HEK293 (cell line): ENCODE data around the gene LRRC23.

Experiments used
- CTCF ChIA-PET: fragments of 350-600 bp; formaldehyde crosslinking; extraction: SDS; loops from one replicate; lab custom pipeline; 2021; ENCODE audit warnings: antibody characterized with exemption; lab: Yijun Ruan, JAX
- POLR2A ChIA-PET: fragments of 300-600 bp; formaldehyde crosslinking; extraction: SDS; loops from one replicate; lab custom pipeline; 2020; ENCODE audit warnings: antibody characterized with exemption, inconsistent platforms; lab: Yijun Ruan, JAX
- H3K27ac ChIP-seq: fragments of 200-500 bp; sonication (Bioruptor generic); 2 replicates; pipeline ENCODE4 v1.5.1; 2014; ENCODE audit warnings: low read depth, low read length, control low read depth, inconsistent platforms; ENCODE audit errors: extremely low read depth
- H3K36me3 ChIP-seq, 2 experiments: fragments of 200-500 bp in 1 of 2; sonication (Bioruptor generic) in 1 of 2; 1 replicate in 1 of 2; 2 replicates in 1 of 2; pipeline ENCODE4 v1.5.1; 2014 to 2017; ENCODE audit warnings: inconsistent platforms in 2 of 2, low read length in 2 of 2; ENCODE audit not compliant: control insufficient read depth in 2 of 2, insufficient read depth in 1 of 2
- H3K4me1 ChIP-seq: fragments of 200-500 bp; sonication (Bioruptor generic); 2 replicates; pipeline ENCODE4 v1.5.1; 2014; ENCODE audit warnings: mild to moderate bottlenecking, low read length, inconsistent platforms; ENCODE audit not compliant: control insufficient read depth, insufficient read depth
- H3K4me3 ChIP-seq: 2 replicates; pipeline ENCODE4 v1.5.1; 2011; ENCODE audit warnings: low read depth, mild to moderate bottlenecking, control low read depth, low read length, moderate library complexity
- H3K9me3 ChIP-seq: fragments of 200-500 bp; sonication (Bioruptor generic); 2 replicates; pipeline ENCODE4 v1.5.1; 2014; ENCODE audit warnings: low read depth, low read length, inconsistent platforms; ENCODE audit not compliant: control insufficient read depth, insufficient read depth
- KLF1 ChIP-seq: fragments of 450-650 bp; formaldehyde crosslinking; IDR thresholded peaks from 2 replicates; pipeline ENCODE4 v1.5.1; 2016; ENCODE audit warnings: missing biosample characterization, missing genetic modification characterization
- KLF7 ChIP-seq: fragments of 450-650 bp; formaldehyde crosslinking; IDR thresholded peaks from 2 replicates; pipeline ENCODE4 v1.5.1; 2016; ENCODE audit warnings: missing biosample characterization, missing genetic modification characterization, borderline replicate concordance
- SCRT1 ChIP-seq: fragments of 450-650 bp; formaldehyde crosslinking; IDR thresholded peaks from 2 replicates; pipeline ENCODE4 v1.5.1; 2016; ENCODE audit warnings: missing biosample characterization, missing genetic modification characterization, borderline replicate concordance
- SCRT2 ChIP-seq: fragments of 450-650 bp; formaldehyde crosslinking; IDR thresholded peaks from 2 replicates; pipeline ENCODE4 v1.5.1; 2016; ENCODE audit warnings: missing biosample characterization, missing genetic modification characterization
- SP2 ChIP-seq: fragments of 450-650 bp; formaldehyde crosslinking; IDR thresholded peaks from 2 replicates; pipeline ENCODE4 v1.5.1; 2016; ENCODE audit warnings: missing biosample characterization, missing genetic modification characterization
- SP3 ChIP-seq: fragments of 450-650 bp; formaldehyde crosslinking; IDR thresholded peaks from 2 replicates; pipeline ENCODE4 v1.5.1; 2016; ENCODE audit warnings: missing biosample characterization, missing genetic modification characterization
- YY1 ChIP-seq: fragments of 450-650 bp; formaldehyde crosslinking; IDR thresholded peaks from 2 replicates; pipeline ENCODE4 v1.5.1; 2018; ENCODE audit warnings: missing biosample characterization, missing genetic modification characterization
- ZNF132 ChIP-seq: fragments of 450-650 bp; formaldehyde crosslinking; IDR thresholded peaks from 2 replicates; pipeline ENCODE4 v1.5.1; 2017; ENCODE audit warnings: missing biosample characterization, missing genetic modification characterization, borderline replicate concordance
- ZNF133 ChIP-seq: fragments of 450-650 bp; formaldehyde crosslinking; IDR thresholded peaks from 2 replicates; pipeline ENCODE4 v1.5.1; 2016; ENCODE audit warnings: missing biosample characterization, missing genetic modification characterization
- ZNF169 ChIP-seq: fragments of 450-650 bp; formaldehyde crosslinking; IDR thresholded peaks from 2 replicates; pipeline ENCODE4 v1.5.1; 2016; ENCODE audit warnings: missing biosample characterization, missing genetic modification characterization
- ZNF19 ChIP-seq: fragments of 450-650 bp; formaldehyde crosslinking; IDR thresholded peaks from 2 replicates; pipeline ENCODE4; 2016; ENCODE audit warnings: missing biosample characterization, missing genetic modification characterization, low read depth
- ZNF350 ChIP-seq: fragments of 450-650 bp; formaldehyde crosslinking; IDR thresholded peaks from 2 replicates; pipeline ENCODE4 v1.5.0; 2017; ENCODE audit warnings: missing biosample characterization, mild to moderate bottlenecking, missing genetic modification characterization
- ZNF426 ChIP-seq: fragments of 450-650 bp; formaldehyde crosslinking; IDR thresholded peaks from 2 replicates; pipeline ENCODE4 v1.5.1; 2017; ENCODE audit warnings: missing biosample characterization, missing genetic modification characterization, mild to moderate bottlenecking, inconsistent platforms, moderate library complexity
- ZNF48 ChIP-seq: fragments of 450-650 bp; formaldehyde crosslinking; IDR thresholded peaks from 2 replicates; pipeline ENCODE4 v1.5.1; 2016; ENCODE audit warnings: missing biosample characterization, missing genetic modification characterization
- ZNF521 ChIP-seq: fragments of 450-650 bp; formaldehyde crosslinking; IDR thresholded peaks from 2 replicates; pipeline ENCODE4 v1.5.1; 2017; ENCODE audit warnings: missing biosample characterization, mild to moderate bottlenecking, missing genetic modification characterization
- ZNF530 ChIP-seq: fragments of 450-650 bp; formaldehyde crosslinking; IDR thresholded peaks from 2 replicates; pipeline ENCODE4 v1.5.1; 2016; ENCODE audit warnings: low read depth, missing biosample characterization, missing genetic modification characterization
- ZNF561 ChIP-seq: fragments of 450-650 bp; IDR thresholded peaks from 2 replicates; pipeline ENCODE4 v1.5.1; 2018; ENCODE audit warnings: missing biosample characterization, missing genetic modification characterization, borderline replicate concordance
- ZNF585B ChIP-seq: fragments of 450-650 bp; formaldehyde crosslinking; IDR thresholded peaks from 2 replicates; pipeline ENCODE4 v1.5.1; 2016; ENCODE audit warnings: missing biosample characterization, missing genetic modification characterization
- ZNF624 ChIP-seq: fragments of 450-650 bp; formaldehyde crosslinking; IDR thresholded peaks from 2 replicates; pipeline ENCODE4 v1.5.1; 2017; ENCODE audit warnings: missing biosample characterization, missing genetic modification characterization
- ZNF670 ChIP-seq: fragments of 450-650 bp; formaldehyde crosslinking; IDR thresholded peaks from 2 replicates; pipeline ENCODE4 v1.5.1; 2016; ENCODE audit warnings: missing biosample characterization, missing genetic modification characterization, low read depth
- TF ChIP-seq, protein P1 (sequence below): fragments of 450-650 bp; formaldehyde crosslinking; IDR thresholded peaks from 2 replicates; pipeline ENCODE4 v1.5.1; 2016; ENCODE audit warnings: missing biosample characterization, missing genetic modification characterization, borderline replicate concordance
- TF ChIP-seq, protein P2 (sequence below): fragments of 450-650 bp; formaldehyde crosslinking; IDR thresholded peaks from 2 replicates; pipeline ENCODE4 v1.5.1; 2016; ENCODE audit warnings: missing biosample characterization, missing genetic modification characterization
- TF ChIP-seq, protein P3 (sequence below): fragments of 450-650 bp; IDR thresholded peaks from 2 replicates; pipeline ENCODE4 v1.5.1; 2018; ENCODE audit warnings: missing biosample characterization, mild to moderate bottlenecking, missing genetic modification characterization
- TF ChIP-seq, protein P4 (sequence below): fragments of 450-650 bp; formaldehyde crosslinking; IDR thresholded peaks from 2 replicates; pipeline ENCODE4 v1.5.1; 2016; ENCODE audit warnings: missing biosample characterization, missing genetic modification characterization

LRRC23 gene

DNA sequence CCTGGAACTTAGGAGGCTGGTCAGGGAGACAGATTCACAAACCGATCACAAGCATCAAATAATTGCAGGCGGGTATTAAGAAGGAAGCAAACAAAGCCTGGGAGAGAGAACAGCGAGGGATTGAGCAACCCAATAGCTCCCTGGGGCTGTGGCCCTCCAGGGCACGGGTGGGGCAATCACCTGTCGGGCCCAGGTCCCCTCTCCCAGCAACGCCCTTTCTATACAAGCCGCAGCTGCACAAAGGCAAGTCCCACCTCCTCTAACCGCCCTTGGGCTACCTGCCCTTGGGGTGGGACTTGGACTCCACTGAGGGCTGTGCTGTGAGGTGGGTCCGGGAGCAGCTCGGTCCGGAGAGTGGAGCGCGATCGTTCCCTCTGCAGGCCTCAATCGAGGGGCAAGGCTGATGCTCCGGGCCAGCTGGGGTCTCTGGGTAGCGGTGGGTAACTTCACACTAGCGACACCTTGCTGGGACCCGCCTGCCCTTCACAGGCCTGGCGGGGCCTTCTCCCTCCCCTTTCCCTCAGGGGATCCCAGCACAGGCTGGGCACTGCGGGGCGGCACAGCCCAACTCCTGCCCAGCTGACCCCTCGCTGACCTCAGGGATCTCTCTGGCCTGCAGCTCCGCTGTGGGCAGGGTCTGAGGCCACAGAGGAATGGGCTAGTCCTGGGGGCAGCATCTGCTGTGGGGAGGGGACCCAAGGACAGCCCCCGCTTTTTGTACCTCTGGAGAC lies 57.8 kb downstream of the LRRC23 start:
- CTCF ChIA-PET: interaction anchor here (0.5 to 7.7 kb wide), 15 partner anchors 10 to 191 kb away, joined by 3 to 138 read pairs (median 4); partner anchors contain the start of genes C12orf57, C1RL, PTPN6 and RNU7-1
- Histone ChIP-seq H3K27ac (peak overlapping the region; percentile 45; the same call in 1 of the 2 replicates), H3K9me3 (no peaks in the 10 kb centered on the region), H3K4me1 (peaks cover 2% of the 10 kb centered on the region; the same call in 1 of the 2 replicates), H3K4me3 (no peak overlapping the region), H3K36me3 (peaks cover 8 to 36% of the 10 kb centered on the region in 2 experiments)
- POLR2A ChIA-PET: interaction anchor here (1.0 to 3.2 kb wide), 3 partner anchors 17 to 196 kb away, joined by 3 to 22 read pairs (median 6); partner anchors contain the start of gene PTMS
- TF ChIP-seq ZNF133 (no peak), ZNF521 (tag by site-specific recombination) (no peak), KLF7 (tag by site-specific recombination) (no peak; the same call in 1 of the 2 replicates), ZNF48 (tag by site-specific recombination) (no peak), ZNF132 (no peak), YY1 (no peak), ZNF585B (no peak), KLF1 (tag by site-specific recombination) (peak; percentile 87), ZNF670 (tag by site-specific recombination) (no peak), SP2 (tag by site-specific recombination) (peak; percentile 21; the same call in 1 of the 2 replicates), SP3 (tag by site-specific recombination) (no peak), ZNF426 (tag by site-specific recombination) (no peak), ZNF561 (tag by site-specific recombination) (no peak), ZNF19 (tag by site-specific recombination) (no peak), SCRT1 (tag by site-specific recombination) (no peak; the same call in 1 of the 2 replicates), ZNF624 (tag by site-specific recombination) (no peak), SCRT2 (peak; percentile 73), ZNF350 (tag by site-specific recombination) (no peak), ZNF169 (tag by site-specific recombination) (no peak), ZNF530 (no peak)
- TF ChIP-seq, protein P1, sequence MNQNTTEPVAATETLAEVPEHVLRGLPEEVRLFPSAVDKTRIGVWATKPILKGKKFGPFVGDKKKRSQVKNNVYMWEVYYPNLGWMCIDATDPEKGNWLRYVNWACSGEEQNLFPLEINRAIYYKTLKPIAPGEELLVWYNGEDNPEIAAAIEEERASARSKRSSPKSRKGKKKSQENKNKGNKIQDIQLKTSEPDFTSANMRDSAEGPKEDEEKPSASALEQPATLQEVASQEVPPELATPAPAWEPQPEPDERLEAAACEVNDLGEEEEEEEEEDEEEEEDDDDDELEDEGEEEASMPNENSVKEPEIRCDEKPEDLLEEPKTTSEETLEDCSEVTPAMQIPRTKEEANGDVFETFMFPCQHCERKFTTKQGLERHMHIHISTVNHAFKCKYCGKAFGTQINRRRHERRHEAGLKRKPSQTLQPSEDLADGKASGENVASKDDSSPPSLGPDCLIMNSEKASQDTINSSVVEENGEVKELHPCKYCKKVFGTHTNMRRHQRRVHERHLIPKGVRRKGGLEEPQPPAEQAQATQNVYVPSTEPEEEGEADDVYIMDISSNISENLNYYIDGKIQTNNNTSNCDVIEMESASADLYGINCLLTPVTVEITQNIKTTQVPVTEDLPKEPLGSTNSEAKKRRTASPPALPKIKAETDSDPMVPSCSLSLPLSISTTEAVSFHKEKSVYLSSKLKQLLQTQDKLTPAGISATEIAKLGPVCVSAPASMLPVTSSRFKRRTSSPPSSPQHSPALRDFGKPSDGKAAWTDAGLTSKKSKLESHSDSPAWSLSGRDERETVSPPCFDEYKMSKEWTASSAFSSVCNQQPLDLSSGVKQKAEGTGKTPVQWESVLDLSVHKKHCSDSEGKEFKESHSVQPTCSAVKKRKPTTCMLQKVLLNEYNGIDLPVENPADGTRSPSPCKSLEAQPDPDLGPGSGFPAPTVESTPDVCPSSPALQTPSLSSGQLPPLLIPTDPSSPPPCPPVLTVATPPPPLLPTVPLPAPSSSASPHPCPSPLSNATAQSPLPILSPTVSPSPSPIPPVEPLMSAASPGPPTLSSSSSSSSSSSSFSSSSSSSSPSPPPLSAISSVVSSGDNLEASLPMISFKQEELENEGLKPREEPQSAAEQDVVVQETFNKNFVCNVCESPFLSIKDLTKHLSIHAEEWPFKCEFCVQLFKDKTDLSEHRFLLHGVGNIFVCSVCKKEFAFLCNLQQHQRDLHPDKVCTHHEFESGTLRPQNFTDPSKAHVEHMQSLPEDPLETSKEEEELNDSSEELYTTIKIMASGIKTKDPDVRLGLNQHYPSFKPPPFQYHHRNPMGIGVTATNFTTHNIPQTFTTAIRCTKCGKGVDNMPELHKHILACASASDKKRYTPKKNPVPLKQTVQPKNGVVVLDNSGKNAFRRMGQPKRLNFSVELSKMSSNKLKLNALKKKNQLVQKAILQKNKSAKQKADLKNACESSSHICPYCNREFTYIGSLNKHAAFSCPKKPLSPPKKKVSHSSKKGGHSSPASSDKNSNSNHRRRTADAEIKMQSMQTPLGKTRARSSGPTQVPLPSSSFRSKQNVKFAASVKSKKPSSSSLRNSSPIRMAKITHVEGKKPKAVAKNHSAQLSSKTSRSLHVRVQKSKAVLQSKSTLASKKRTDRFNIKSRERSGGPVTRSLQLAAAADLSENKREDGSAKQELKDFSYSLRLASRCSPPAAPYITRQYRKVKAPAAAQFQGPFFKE (tag by site-specific recombination): no peak
- TF ChIP-seq, protein P2, sequence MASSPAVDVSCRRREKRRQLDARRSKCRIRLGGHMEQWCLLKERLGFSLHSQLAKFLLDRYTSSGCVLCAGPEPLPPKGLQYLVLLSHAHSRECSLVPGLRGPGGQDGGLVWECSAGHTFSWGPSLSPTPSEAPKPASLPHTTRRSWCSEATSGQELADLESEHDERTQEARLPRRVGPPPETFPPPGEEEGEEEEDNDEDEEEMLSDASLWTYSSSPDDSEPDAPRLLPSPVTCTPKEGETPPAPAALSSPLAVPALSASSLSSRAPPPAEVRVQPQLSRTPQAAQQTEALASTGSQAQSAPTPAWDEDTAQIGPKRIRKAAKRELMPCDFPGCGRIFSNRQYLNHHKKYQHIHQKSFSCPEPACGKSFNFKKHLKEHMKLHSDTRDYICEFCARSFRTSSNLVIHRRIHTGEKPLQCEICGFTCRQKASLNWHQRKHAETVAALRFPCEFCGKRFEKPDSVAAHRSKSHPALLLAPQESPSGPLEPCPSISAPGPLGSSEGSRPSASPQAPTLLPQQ (tag by site-specific recombination): peak; percentile 12; the same call in 1 of the 2 replicates
- TF ChIP-seq, protein P3, sequence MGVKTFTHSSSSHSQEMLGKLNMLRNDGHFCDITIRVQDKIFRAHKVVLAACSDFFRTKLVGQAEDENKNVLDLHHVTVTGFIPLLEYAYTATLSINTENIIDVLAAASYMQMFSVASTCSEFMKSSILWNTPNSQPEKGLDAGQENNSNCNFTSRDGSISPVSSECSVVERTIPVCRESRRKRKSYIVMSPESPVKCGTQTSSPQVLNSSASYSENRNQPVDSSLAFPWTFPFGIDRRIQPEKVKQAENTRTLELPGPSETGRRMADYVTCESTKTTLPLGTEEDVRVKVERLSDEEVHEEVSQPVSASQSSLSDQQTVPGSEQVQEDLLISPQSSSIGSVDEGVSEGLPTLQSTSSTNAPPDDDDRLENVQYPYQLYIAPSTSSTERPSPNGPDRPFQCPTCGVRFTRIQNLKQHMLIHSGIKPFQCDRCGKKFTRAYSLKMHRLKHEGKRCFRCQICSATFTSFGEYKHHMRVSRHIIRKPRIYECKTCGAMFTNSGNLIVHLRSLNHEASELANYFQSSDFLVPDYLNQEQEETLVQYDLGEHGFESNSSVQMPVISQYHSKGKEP: no peak
- TF ChIP-seq, protein P4, sequence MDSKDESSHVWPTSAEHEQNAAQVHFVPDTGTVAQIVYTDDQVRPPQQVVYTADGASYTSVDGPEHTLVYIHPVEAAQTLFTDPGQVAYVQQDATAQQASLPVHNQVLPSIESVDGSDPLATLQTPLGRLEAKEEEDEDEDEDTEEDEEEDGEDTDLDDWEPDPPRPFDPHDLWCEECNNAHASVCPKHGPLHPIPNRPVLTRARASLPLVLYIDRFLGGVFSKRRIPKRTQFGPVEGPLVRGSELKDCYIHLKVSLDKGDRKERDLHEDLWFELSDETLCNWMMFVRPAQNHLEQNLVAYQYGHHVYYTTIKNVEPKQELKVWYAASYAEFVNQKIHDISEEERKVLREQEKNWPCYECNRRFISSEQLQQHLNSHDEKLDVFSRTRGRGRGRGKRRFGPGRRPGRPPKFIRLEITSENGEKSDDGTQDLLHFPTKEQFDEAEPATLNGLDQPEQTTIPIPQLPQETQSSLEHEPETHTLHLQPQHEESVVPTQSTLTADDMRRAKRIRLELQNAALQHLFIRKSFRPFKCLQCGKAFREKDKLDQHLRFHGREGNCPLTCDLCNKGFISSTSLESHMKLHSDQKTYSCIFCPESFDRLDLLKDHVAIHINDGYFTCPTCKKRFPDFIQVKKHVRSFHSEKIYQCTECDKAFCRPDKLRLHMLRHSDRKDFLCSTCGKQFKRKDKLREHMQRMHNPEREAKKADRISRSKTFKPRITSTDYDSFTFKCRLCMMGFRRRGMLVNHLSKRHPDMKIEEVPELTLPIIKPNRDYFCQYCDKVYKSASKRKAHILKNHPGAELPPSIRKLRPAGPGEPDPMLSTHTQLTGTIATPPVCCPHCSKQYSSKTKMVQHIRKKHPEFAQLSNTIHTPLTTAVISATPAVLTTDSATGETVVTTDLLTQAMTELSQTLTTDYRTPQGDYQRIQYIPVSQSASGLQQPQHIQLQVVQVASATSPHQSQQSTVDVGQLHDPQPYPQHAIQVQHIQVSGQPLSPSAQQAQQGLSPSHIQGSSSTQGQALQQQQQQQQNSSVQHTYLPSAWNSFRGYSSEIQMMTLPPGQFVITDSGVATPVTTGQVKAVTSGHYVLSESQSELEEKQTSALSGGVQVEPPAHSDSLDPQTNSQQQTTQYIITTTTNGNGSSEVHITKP: no peak
